CD4-positive, alpha-beta T cell treated with Interleukin-15 for 4 hours (primary cell): ENCODE measurements around the gene SYT1.
"Not testable (repeated sequence)": the region's sequence is repeated elsewhere in the genome, so short reads cannot be mapped to it uniquely, and the experiment has no call there.

Experiments
- DNase-seq: peaks from one replicate; pipeline ENCODE4 v3.0.0-alpha.2; 2020; ENCODE audit warnings: low spot score

The SYT1 gene

GRCh38 chr12:78864403-78864869 is at the start of gene SYT1:
SYT1 (plus strand) TSS chr12:78864774.
- no peak for DNase-seq

- DNase-seq, result no peak
Measured at GRCh38 chr12:78818487-78818886, 46.1 kb upstream of the SYT1 start.

- no peak for DNase-seq
Measured at GRCh38 chr12:78820946-78821345, 43.6 kb upstream of the SYT1 start.

GRCh38 chr12:78824918-78825317 is 39.7 kb upstream of the SYT1 start:
- DNase-seq, result no peak

GRCh38 chr12:78829690-78830089 is 34.9 kb upstream of the SYT1 start:
- no peak for DNase-seq

GRCh38 chr12:78835493-78835892 is 29.1 kb upstream of the SYT1 start:
- no peak for DNase-seq

GRCh38 chr12:78840518-78841019 is 24.0 kb upstream of the SYT1 start:
- DNase-seq, result not testable (repeated sequence)

GRCh38 chr12:78853231-78853630 is 11.3 kb upstream of the SYT1 start:
- DNase-seq, result no peak

GRCh38 chr12:78863482-78864402 is 832 bp upstream of the SYT1 start:
- DNase-seq, result no peak

- DNase-seq, result no peak
Measured at GRCh38 chr12:78864870-78865463, 393 bp downstream of the SYT1 start.

- DNase-seq, result no peak
Measured at GRCh38 chr12:78865516-78865915, 942 bp downstream of the SYT1 start.

- DNase-seq, result no peak
Measured at GRCh38 chr12:78866518-78866917, 1.9 kb downstream of the SYT1 start.

- no peak for DNase-seq
Measured at GRCh38 chr12:78870539-78870938, 6.0 kb downstream of the SYT1 start.

GRCh38 chr12:78871566-78871965 is 7.0 kb downstream of the SYT1 start:
- DNase-seq, result no peak

GRCh38 chr12:78878459-78878858 is 13.9 kb downstream of the SYT1 start:
- DNase-seq, result no peak

- no peak for DNase-seq
Measured at GRCh38 chr12:78878866-78879265, 14.3 kb downstream of the SYT1 start.

GRCh38 chr12:78880078-78880477 is 15.5 kb downstream of the SYT1 start:
- DNase-seq, result no peak

- no peak for DNase-seq
Measured at GRCh38 chr12:78881685-78882084, 17.1 kb downstream of the SYT1 start.

- DNase-seq, result no peak
Measured at GRCh38 chr12:78885466-78885865, 20.9 kb downstream of the SYT1 start.

GRCh38 chr12:78886719-78887407 is 22.3 kb downstream of the SYT1 start:
- no peak for DNase-seq

- DNase-seq, result no peak
Measured at GRCh38 chr12:78887444-78887843, 22.9 kb downstream of the SYT1 start.

GRCh38 chr12:78888568-78888967 is 24.0 kb downstream of the SYT1 start:
- DNase-seq, result no peak
